Activated T-cell treated with anti-CD3 and anti-CD28 coated beads, Interleukin-2, amount 50 U/mL, for 1 hour (primary cell): ENCODE data around the gene OXT.
A peak's percentile ranks its signal among the peaks of the same experiment; 100 is the strongest.
"Not testable (repeated sequence)": the region's sequence is repeated elsewhere in the genome, so short reads cannot be mapped to it uniquely, and the experiment has no call there.

Experiments
- DNase-seq: peaks from one replicate; pipeline ENCODE4 v3.0.0-alpha.2; 2020

Gene OXT

GRCh38 chr20:3051385-3052019 lies 19.9 kb upstream of the OXT start:
- no peak for DNase-seq

GRCh38 chr20:3059489-3059888 lies 11.9 kb upstream of the OXT start:
- no peak for DNase-seq

GRCh38 chr20:3064119-3064518 lies 7.3 kb upstream of the OXT start:
- not testable (repeated sequence) for DNase-seq

GRCh38 chr20:3067139-3068014 lies 4.0 kb upstream of the OXT start:
- DNase-seq, result no peak

GRCh38 chr20:3068075-3068474 lies 3.3 kb upstream of the OXT start:
- DNase-seq, result no peak

- DNase-seq, result peak; percentile 63
Measured at GRCh38 chr20:3068986-3069900, 2.2 kb upstream of the OXT start.

GRCh38 chr20:3070725-3071124 lies 695 bp upstream of the OXT start:
- DNase-seq, result no peak

GRCh38 chr20:3071266-3071609 lies 182 bp upstream of the OXT start:
- no peak for DNase-seq

- DNase-seq, result no peak
Measured at GRCh38 chr20:3072530-3073250, 1.3 kb downstream of the OXT start.

GRCh38 chr20:3073251-3073643 lies 1.8 kb downstream of the OXT start:
- DNase-seq, result not testable (repeated sequence)

- no peak for DNase-seq
Measured at GRCh38 chr20:3074812-3075211, 3.4 kb downstream of the OXT start.

- not testable (repeated sequence) for DNase-seq
Measured at GRCh38 chr20:3075315-3075714, 3.9 kb downstream of the OXT start.

GRCh38 chr20:3077618-3078134 lies 6.3 kb downstream of the OXT start:
- no peak for DNase-seq

- no peak for DNase-seq
Measured at GRCh38 chr20:3080939-3081388, 9.5 kb downstream of the OXT start.

- DNase-seq, result no peak
Measured at GRCh38 chr20:3081641-3082040, 10.2 kb downstream of the OXT start.

- DNase-seq, result peak; percentile 41
Measured at GRCh38 chr20:3082306-3082951, 11.0 kb downstream of the OXT start.

GRCh38 chr20:3082955-3083952 lies 11.8 kb downstream of the OXT start:
- peak; percentile 42 for DNase-seq

GRCh38 chr20:3084283-3084985 lies 13.0 kb downstream of the OXT start, which contains the start of gene AVP:
TSS of gene AVP (minus strand) at chr20:3084724. CDS start at chr20:3084674, 50 bp downstream.
- DNase-seq, result no peak

GRCh38 chr20:3084986-3085360 lies 13.6 kb downstream of the OXT start:
- DNase-seq, result no peak

- no peak for DNase-seq
Measured at GRCh38 chr20:3085571-3086072, 14.2 kb downstream of the OXT start.
